Endothelial cell of umbilical vein (primary cell): Measurements from ENCODE around the gene LRRN3.

Source experiments
- CTCF ChIP-seq, 2 donors: IDR thresholded peaks; 1 replicate in 1 of 2; 2 replicates in 1 of 2; pipeline ENCODE4 v1.5.1; 2011; ENCODE audit warnings: low read length in 2 of 2, mild to moderate bottlenecking in 2 of 2, moderate library complexity in 2 of 2, control low read depth in 1 of 2, inconsistent platforms in 1 of 2, low read depth in 1 of 2; ENCODE audit not compliant: insufficient read depth in 1 of 2; ENCODE audit errors: extremely low read depth in 1 of 2
- EZH2 ChIP-seq: IDR thresholded peaks from 2 replicates; pipeline ENCODE4 v1.6.1; 2012; ENCODE audit warnings: borderline replicate concordance, low read depth, mild to moderate bottlenecking, moderate library complexity, low read length, inconsistent platforms; ENCODE audit not compliant: severe bottlenecking
- JUN ChIP-seq: IDR thresholded peaks from 2 replicates; pipeline ENCODE4 v1.6.1; 2011; ENCODE audit warnings: borderline replicate concordance, low read depth; ENCODE audit not compliant: insufficient read length, insufficient read depth
- MAX ChIP-seq: IDR thresholded peaks from 2 replicates; pipeline ENCODE4 v1.6.1; 2011; ENCODE audit not compliant: insufficient read depth, insufficient read length
- MYC ChIP-seq: IDR thresholded peaks from one replicate; pipeline ENCODE4 v1.6.1; 2011; ENCODE audit warnings: mild to moderate bottlenecking, low read depth, low read length
- POLR2A ChIP-seq: IDR thresholded peaks from 2 replicates; pipeline ENCODE4 v1.6.1; 2012; ENCODE audit warnings: low read depth, mild to moderate bottlenecking, control low read depth, low read length
- POLR2AphosphoS5 ChIP-seq: IDR thresholded peaks from 2 replicates; pipeline ENCODE4 v1.6.1; 2012; ENCODE audit warnings: low read depth, mild to moderate bottlenecking, control low read depth, low read length, moderate library complexity; ENCODE audit not compliant: insufficient read depth

- TF ChIP-seq POLR2A (no peak), CTCF (IDR thresholded peaks at IDR 0.05; ENCODE audit: extremely low read depth in 1 of 2, insufficient read depth in 1 of 2, low read depth in 1 of 2, low read length in 2 of 2) (no peak), JUN (no peak), MYC (no peak), EZH2 (no peak), POLR2AphosphoS5 (no peak), MAX (no peak)
Measured at GRCh38 chr7:111076205-111076604, 14.7 kb upstream of the LRRN3 start.
